Fibroblast of lung (primary cell): ENCODE results near the gene SVIP.

Experiments
- EZH2 ChIP-seq: IDR thresholded peaks from 2 replicates; pipeline ENCODE4 v1.5.1; 2012; ENCODE audit warnings: low read length, control low read depth, mild to moderate bottlenecking; ENCODE audit errors: missing control alignments
- TF ChIP-seq, protein P1 (sequence below), 2 donors: IDR thresholded peaks in 1 of 2; conservative IDR thresholded peaks in 1 of 2; 1 replicate in 1 of 2; 2 replicates in 1 of 2; pipeline ENCODE4 v1.5.1; 2011 to 2012; ENCODE audit warnings: low read length in 2 of 2, control low read depth in 1 of 2, inconsistent platforms in 1 of 2, low read depth in 1 of 2, mild to moderate bottlenecking in 1 of 2

DNA sequence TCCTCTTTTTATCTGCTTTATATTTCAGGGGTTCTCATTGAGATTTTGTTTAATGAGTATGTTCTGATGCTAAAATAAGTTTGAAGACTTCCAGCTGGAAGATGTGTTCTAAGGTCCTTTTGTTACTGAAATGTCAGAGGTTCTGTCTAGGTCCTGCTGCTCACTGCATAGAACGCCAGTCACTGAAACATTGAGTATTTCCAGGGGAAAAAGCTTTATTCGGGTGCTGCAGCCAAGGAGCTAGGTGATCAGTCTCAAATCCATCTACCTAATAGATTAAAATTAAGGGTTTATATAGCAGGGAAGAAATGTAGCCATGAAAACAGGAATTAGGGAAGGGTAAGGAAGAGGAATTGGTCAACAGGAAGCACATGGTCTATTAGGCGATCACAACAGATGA, 19.7 kb downstream of the SVIP start:
- TF ChIP-seq, protein P1, sequence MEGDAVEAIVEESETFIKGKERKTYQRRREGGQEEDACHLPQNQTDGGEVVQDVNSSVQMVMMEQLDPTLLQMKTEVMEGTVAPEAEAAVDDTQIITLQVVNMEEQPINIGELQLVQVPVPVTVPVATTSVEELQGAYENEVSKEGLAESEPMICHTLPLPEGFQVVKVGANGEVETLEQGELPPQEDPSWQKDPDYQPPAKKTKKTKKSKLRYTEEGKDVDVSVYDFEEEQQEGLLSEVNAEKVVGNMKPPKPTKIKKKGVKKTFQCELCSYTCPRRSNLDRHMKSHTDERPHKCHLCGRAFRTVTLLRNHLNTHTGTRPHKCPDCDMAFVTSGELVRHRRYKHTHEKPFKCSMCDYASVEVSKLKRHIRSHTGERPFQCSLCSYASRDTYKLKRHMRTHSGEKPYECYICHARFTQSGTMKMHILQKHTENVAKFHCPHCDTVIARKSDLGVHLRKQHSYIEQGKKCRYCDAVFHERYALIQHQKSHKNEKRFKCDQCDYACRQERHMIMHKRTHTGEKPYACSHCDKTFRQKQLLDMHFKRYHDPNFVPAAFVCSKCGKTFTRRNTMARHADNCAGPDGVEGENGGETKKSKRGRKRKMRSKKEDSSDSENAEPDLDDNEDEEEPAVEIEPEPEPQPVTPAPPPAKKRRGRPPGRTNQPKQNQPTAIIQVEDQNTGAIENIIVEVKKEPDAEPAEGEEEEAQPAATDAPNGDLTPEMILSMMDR (conservative IDR thresholded peaks at IDR 0.05 in 1 of 2, IDR thresholded peaks at IDR 0.05 in 1 of 2; ENCODE audit: low read depth in 1 of 2, low read length in 2 of 2) = no peak
- no peak for TF ChIP-seq EZH2
